Hepatocyte (in vitro differentiated cells): ENCODE results near the gene TTC17. TPM values are rescaled to one million over a fixed set of nuclear protein-coding genes. Genes with fewer than 3 reads are reported as not detected.

Experiments
- DNase-seq: peaks from one replicate; pipeline ENCODE4 v3.0.0-alpha.2; 2016; ENCODE audit warnings: low spot score
- H2AFZ ChIP-seq: fragments of 200-600 bp; sonication (generic); 2 replicates; pipeline ENCODE4 v1.6.0; 2016; ENCODE audit warnings: antibody characterized with exemption, mild to moderate bottlenecking
- H3K27ac ChIP-seq: fragments of 200-600 bp; sonication (generic); 2 replicates; pipeline ENCODE4 v1.5.1; 2016; ENCODE audit warnings: mild to moderate bottlenecking
- H3K27me3 ChIP-seq: fragments of 200-600 bp; sonication (generic); 2 replicates; pipeline ENCODE4 v1.6.1; 2016
- H3K36me3 ChIP-seq: fragments of 200-600 bp; sonication (generic); replicated peaks from 2 replicates; pipeline ENCODE4 v1.5.1; 2016; ENCODE audit warnings: low read depth; ENCODE audit not compliant: insufficient read depth
- H3K4me1 ChIP-seq: fragments of 200-600 bp; sonication (generic); 2 replicates; pipeline ENCODE4 v1.5.1; 2016; ENCODE audit warnings: mild to moderate bottlenecking, moderate library complexity; ENCODE audit not compliant: insufficient read depth
- H3K4me2 ChIP-seq: fragments of 200-600 bp; sonication (generic); 2 replicates; pipeline ENCODE4 v1.6.0; 2016
- H3K4me3 ChIP-seq: fragments of 200-600 bp; sonication (generic); 2 replicates; pipeline ENCODE4 v1.5.1; 2016; ENCODE audit warnings: mild to moderate bottlenecking
- H3K79me2 ChIP-seq: fragments of 200-600 bp; sonication (generic); 2 replicates; pipeline ENCODE4 v1.6.0; 2017; ENCODE audit warnings: mild to moderate bottlenecking
- H3K9me2 ChIP-seq: fragments of 200-600 bp; sonication (generic); replicated peaks from 2 replicates; pipeline ENCODE4 v1.6.0; 2017; ENCODE audit warnings: mild to moderate bottlenecking; ENCODE audit not compliant: insufficient read depth
- H3K9me3 ChIP-seq: fragments of 200-600 bp; sonication (generic); 2 replicates; pipeline ENCODE4 v1.5.1; 2016; ENCODE audit warnings: low read depth, mild to moderate bottlenecking
- H4K20me1 ChIP-seq: fragments of 200-600 bp; sonication (generic); 2 replicates; pipeline ENCODE4 v1.6.0; 2016; ENCODE audit warnings: mild to moderate bottlenecking; ENCODE audit not compliant: insufficient read depth, poor library complexity, severe bottlenecking
- EZH2 ChIP-seq: fragments of 200-600 bp; sonication (generic); IDR thresholded peaks from 2 replicates; pipeline ENCODE4 v1.6.1; 2016; ENCODE audit warnings: antibody characterized with exemption, mild to moderate bottlenecking, borderline replicate concordance
- EZH2phosphoT487 ChIP-seq: fragments of 200-600 bp; sonication (generic); IDR thresholded peaks from one replicate; pipeline ENCODE4 v1.6.1; 2018; ENCODE audit warnings: antibody characterized with exemption, mild to moderate bottlenecking, low read depth, moderate library complexity; ENCODE audit not compliant: unreplicated experiment, severe bottlenecking
- WGBS: methylation state at CpG from one replicate; pipeline ENCODE4 v1.1.6; 2016; ENCODE audit warnings: low lambda C conversion rate; ENCODE audit errors: missing lambda C conversion rate; 5-methylcytosine and 5-hydroxymethylcytosine counted together
- polyA plus RNA-seq: library from polyadenylated mRNA; unstranded; fragments of >200 nt; fragmentation: Nextera tagmentation; extraction: Ambion mirVana; gene quantifications from 2 replicates; pipeline ENCODE4 v1.2.1, GENCODE V29; 2016
- total RNA-seq: library from RNA; depleted of rRNA; stranded (reverse); fragments of >200 nt; gene quantifications from 2 replicates; pipeline ENCODE4 v1.2.3, GENCODE V29; 2014
- TF ChIP-seq, protein P1 (sequence below): fragments of 200-600 bp; sonication (generic); IDR thresholded peaks from 2 replicates; pipeline ENCODE4 v1.5.1; 2016; ENCODE audit warnings: antibody characterized with exemption, mild to moderate bottlenecking; ENCODE audit not compliant: poor library complexity

The TTC17 gene
- total and polyA plus RNA-seq, 2 experiments from 2014 or later: 39.4 to 101 TPM

DNA sequence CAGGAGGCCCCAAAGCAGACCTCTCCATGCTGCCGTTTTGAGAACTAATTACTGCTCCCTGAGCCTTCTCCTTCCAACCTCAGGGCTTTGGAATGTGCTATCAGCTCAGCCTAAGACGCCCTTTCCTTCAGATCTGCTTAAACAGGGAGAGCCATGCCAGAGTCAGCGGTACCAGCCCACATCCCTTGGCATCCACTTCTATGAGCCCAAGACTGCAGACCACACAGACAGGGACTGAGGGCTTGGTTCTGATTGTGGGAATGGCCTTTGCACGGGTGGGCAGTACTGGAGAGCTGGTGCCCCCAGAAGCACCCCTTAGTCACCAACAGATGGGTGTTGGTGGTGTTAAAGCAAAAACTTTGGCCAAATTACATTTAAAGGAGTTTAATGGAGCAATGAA, 146.5 kb downstream of the TTC17 start:
- H3K4me3 ChIP-seq: no peak overlapping the region
- no peaks in the 10 kb centered on the region for H3K9me3 ChIP-seq
- no peak overlapping the region for H3K4me2 ChIP-seq
- no peaks in the 10 kb centered on the region for H4K20me1 ChIP-seq
- H3K27me3 ChIP-seq: no peaks in the 10 kb centered on the region
- H3K27ac ChIP-seq: no peak overlapping the region
- H3K9me2 ChIP-seq: no peaks in the 10 kb centered on the region
- no peak for DNase-seq
- H3K79me2 ChIP-seq: no peaks in the 10 kb centered on the region
- no peaks in the 10 kb centered on the region for H3K36me3 ChIP-seq
- 67% methylated on average over 4 of the region's 4 CpGs for WGBS
- H3K4me1 ChIP-seq: no peaks in the 10 kb centered on the region
- H2AFZ ChIP-seq: no peak overlapping the region
- TF ChIP-seq EZH2phosphoT487 (no peak), EZH2 (no peak)
- TF ChIP-seq, protein P1, sequence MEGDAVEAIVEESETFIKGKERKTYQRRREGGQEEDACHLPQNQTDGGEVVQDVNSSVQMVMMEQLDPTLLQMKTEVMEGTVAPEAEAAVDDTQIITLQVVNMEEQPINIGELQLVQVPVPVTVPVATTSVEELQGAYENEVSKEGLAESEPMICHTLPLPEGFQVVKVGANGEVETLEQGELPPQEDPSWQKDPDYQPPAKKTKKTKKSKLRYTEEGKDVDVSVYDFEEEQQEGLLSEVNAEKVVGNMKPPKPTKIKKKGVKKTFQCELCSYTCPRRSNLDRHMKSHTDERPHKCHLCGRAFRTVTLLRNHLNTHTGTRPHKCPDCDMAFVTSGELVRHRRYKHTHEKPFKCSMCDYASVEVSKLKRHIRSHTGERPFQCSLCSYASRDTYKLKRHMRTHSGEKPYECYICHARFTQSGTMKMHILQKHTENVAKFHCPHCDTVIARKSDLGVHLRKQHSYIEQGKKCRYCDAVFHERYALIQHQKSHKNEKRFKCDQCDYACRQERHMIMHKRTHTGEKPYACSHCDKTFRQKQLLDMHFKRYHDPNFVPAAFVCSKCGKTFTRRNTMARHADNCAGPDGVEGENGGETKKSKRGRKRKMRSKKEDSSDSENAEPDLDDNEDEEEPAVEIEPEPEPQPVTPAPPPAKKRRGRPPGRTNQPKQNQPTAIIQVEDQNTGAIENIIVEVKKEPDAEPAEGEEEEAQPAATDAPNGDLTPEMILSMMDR: no peak

DNA sequence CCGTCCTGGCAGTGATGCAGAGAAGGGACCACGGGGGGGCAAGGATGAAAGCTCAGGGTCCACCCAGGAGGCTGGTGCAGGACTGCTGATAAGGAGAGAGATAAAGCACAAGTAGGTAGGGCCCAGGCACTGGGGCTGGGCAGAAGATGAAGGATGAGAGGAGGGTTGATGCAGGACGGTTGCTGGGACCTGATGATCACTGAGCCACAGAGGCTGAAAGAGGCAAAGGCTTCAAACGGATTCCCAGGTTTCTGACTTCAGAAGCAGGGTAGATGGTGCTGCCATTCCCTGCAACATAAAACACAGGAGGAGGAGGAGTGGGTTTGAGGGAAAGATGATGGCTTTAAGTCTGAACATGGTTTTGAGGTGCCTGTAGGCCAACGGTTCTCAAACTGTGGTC, 148.5 kb downstream of the TTC17 start:
- H3K9me3 ChIP-seq: no peaks in the 10 kb centered on the region
- H3K27ac ChIP-seq: no peak overlapping the region
- WGBS: 89% methylated on average over 5 of the region's 5 CpGs
- no peaks in the 10 kb centered on the region for H4K20me1 ChIP-seq
- TF ChIP-seq, protein P1: no peak
- no peak for TF ChIP-seq EZH2
- TF ChIP-seq EZH2phosphoT487: no peak
- H2AFZ ChIP-seq: no peak overlapping the region
- no peaks in the 10 kb centered on the region for H3K27me3 ChIP-seq
- no peaks in the 10 kb centered on the region for H3K9me2 ChIP-seq
- H3K36me3 ChIP-seq: no peaks in the 10 kb centered on the region
- H3K4me3 ChIP-seq: no peak overlapping the region
- no peak for DNase-seq
- H3K79me2 ChIP-seq: no peaks in the 10 kb centered on the region
- H3K4me1 ChIP-seq: no peaks in the 10 kb centered on the region
- no peak overlapping the region for H3K4me2 ChIP-seq

DNA sequence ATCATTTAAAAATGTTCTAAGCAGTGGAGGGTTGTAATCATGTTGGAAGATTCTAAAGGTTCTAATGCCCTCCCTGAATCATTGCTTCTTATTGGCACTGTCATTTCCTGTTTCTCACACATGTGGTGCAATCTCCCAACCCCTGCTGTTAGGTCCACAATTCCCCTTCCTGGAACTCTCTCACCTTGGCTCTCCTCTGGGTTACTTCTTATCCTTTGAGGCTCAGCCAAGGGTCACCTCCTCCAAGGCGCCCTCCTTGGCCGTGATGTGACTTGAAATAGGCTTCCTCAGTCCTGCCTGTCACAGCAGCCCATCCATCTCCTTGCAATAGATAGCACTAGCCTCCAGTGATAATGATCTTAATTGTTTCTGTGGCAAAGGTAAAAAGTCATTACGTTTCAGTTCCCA, 149.8 kb downstream of the TTC17 start:
- WGBS: 42% methylated on average over 3 of the region's 3 CpGs
- Histone ChIP-seq H3K9me2 (no peaks in the 10 kb centered on the region), H3K79me2 (no peaks in the 10 kb centered on the region), H3K4me1 (no peaks in the 10 kb centered on the region), H3K4me2 (no peak overlapping the region), H4K20me1 (no peaks in the 10 kb centered on the region), H3K27me3 (no peaks in the 10 kb centered on the region), H2AFZ (no peak overlapping the region), H3K36me3 (no peaks in the 10 kb centered on the region), H3K9me3 (no peaks in the 10 kb centered on the region), H3K27ac (no peak overlapping the region), H3K4me3 (no peak overlapping the region)
- DNase-seq: peak; percentile 37
- TF ChIP-seq, protein P1: no peak
- TF ChIP-seq EZH2phosphoT487 (no peak), EZH2 (no peak)

DNA sequence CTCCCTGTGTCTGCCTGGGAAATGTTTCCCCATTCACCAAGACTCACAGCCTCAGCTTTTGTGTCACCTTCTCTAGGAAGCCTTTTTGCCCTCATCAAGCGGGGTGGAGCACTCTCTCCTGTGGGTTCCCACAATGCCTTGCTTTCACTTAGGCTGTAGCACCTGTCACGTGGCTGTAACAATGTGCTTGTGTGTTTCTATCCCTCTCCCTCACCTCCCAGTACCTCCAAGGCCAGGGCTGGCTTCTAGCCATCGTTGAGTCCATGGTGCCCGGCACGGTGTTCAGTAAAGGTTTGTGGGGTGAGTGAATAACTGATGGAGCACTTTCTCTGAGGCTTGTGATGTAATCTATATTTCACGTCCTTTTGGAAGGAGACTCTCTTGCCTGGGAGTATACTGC, 153.2 kb downstream of the TTC17 start:
- H3K36me3 ChIP-seq: no peaks in the 10 kb centered on the region
- no peaks in the 10 kb centered on the region for H3K27me3 ChIP-seq
- H2AFZ ChIP-seq: no peak overlapping the region
- no peak for DNase-seq
- TF ChIP-seq, protein P1: no peak
- TF ChIP-seq EZH2phosphoT487 (no peak), EZH2 (no peak)
- 92% methylated on average over 6 of the region's 6 CpGs for WGBS
- H3K79me2 ChIP-seq: no peaks in the 10 kb centered on the region
- no peaks in the 10 kb centered on the region for H3K9me2 ChIP-seq
- H3K4me3 ChIP-seq: no peak overlapping the region
- no peaks in the 10 kb centered on the region for H3K9me3 ChIP-seq
- H3K27ac ChIP-seq: no peak overlapping the region
- H4K20me1 ChIP-seq: no peaks in the 10 kb centered on the region
- no peaks in the 10 kb centered on the region for H3K4me1 ChIP-seq
- no peak overlapping the region for H3K4me2 ChIP-seq
